Muscle of leg (tissue), 11 donors: Measurements from ENCODE around the gene TSC2. TPM values are rescaled to one million over a fixed set of nuclear protein-coding genes. Genes with fewer than 3 reads are reported as not detected.
"Not testable (repeated sequence)": the region's sequence is repeated elsewhere in the genome, so short reads cannot be mapped to it uniquely, and the experiment has no call there.

ENCODE experiments used
- DNase-seq: peaks from one replicate; pipeline ENCODE4 v3.0.0; 2013
- H3K27ac ChIP-seq: one replicate; pipeline ENCODE4 v1.5.1; 2013; ENCODE audit warnings: mild to moderate bottlenecking, low read length, control low read depth
- H3K27me3 ChIP-seq: one replicate; pipeline ENCODE4 v1.6.1; 2013; ENCODE audit warnings: low read length; ENCODE audit not compliant: control insufficient read depth, insufficient read depth
- H3K36me3 ChIP-seq: one replicate; pipeline ENCODE4 v1.6.1; 2013; ENCODE audit warnings: low read length; ENCODE audit not compliant: control insufficient read depth, insufficient read depth
- H3K4me1 ChIP-seq: one replicate; pipeline ENCODE4 v1.6.1; 2013; ENCODE audit warnings: low read length; ENCODE audit not compliant: control insufficient read depth, insufficient read depth
- H3K4me3 ChIP-seq: one replicate; pipeline ENCODE4 v1.5.1; 2013; ENCODE audit warnings: low read length, control low read depth
- H3K9me3 ChIP-seq: replicated peaks from 2 replicates; pipeline ENCODE4 v1.6.1; 2013; ENCODE audit warnings: low read depth, low read length; ENCODE audit not compliant: control insufficient read depth
- WGBS: methylation state at CpG from one replicate; pipeline ENCODE4 v1.1.5; 2013; ENCODE audit warnings: missing lambda C conversion rate; ENCODE audit not compliant: insufficient coverage; 5-methylcytosine and 5-hydroxymethylcytosine counted together
- polyA plus RNA-seq, 8 donors: library from polyadenylated mRNA; unstranded; fragments of 120-200 nt; gene quantifications; one replicate each; pipeline versions ENCODE4 v1.2.1 to v1.2.3, GENCODE V29; 2013; ENCODE audit warnings: inconsistent platforms in 1 of 8, low replicate concordance in 1 of 8; ENCODE audit not compliant: insufficient read length in 8 of 8, insufficient read depth in 1 of 8
- total RNA-seq: library from RNA; stranded (reverse); fragments of 120-200 nt; gene quantifications from one replicate; pipeline ENCODE4 v1.2.4, GENCODE V29; 2013

Gene TSC2
- total and polyA plus RNA-seq, 9 donors: 31.8 to 109 (median 79.4) TPM

- 94% methylated on average over 5 of the region's 20 CpGs for WGBS
These were observed 56.7 kb downstream of the TSC2 start for GRCh38 chr16:2104464-2104863.

GRCh38 chr16:2105291-2105690 is 57.5 kb downstream of the TSC2 start:
- not testable (repeated sequence) for H3K9me3 ChIP-seq, H3K4me3 ChIP-seq, DNase-seq, H3K27me3 ChIP-seq, H3K4me1 ChIP-seq, H3K27ac ChIP-seq
- H3K36me3 ChIP-seq: peaks cover 32% of the 10 kb centered on the region
- 82% methylated on average over 19 of the region's 21 CpGs for WGBS

More at GRCh38 chr16:2104464-2104863, 56.7 kb downstream of the TSC2 start:
- not testable (repeated sequence) for H3K4me3 ChIP-seq, H3K27me3 ChIP-seq, H3K27ac ChIP-seq, DNase-seq, H3K4me1 ChIP-seq, H3K9me3 ChIP-seq
- peaks cover 35% of the 10 kb centered on the region for H3K36me3 ChIP-seq

- not testable (repeated sequence) for H3K27ac ChIP-seq, H3K4me1 ChIP-seq, H3K4me3 ChIP-seq, H3K9me3 ChIP-seq, DNase-seq, H3K27me3 ChIP-seq
- WGBS: 70% methylated on average over 9 of the region's 22 CpGs
- peaks cover 31% of the 10 kb centered on the region for H3K36me3 ChIP-seq
These were observed 58.0 kb downstream of the TSC2 start for GRCh38 chr16:2105769-2106168.

GRCh38 chr16:2106211-2106610 is 58.4 kb downstream of the TSC2 start:
- DNase-seq, H3K4me1 ChIP-seq, H3K9me3 ChIP-seq, H3K27ac ChIP-seq, H3K27me3 ChIP-seq, H3K4me3 ChIP-seq: not testable (repeated sequence)
- peaks cover 34% of the 10 kb centered on the region for H3K36me3 ChIP-seq
- 89% methylated on average over 21 of the region's 38 CpGs for WGBS

- not testable (repeated sequence) for H3K27ac ChIP-seq, H3K9me3 ChIP-seq, DNase-seq, H3K4me3 ChIP-seq, H3K4me1 ChIP-seq, H3K27me3 ChIP-seq
- 67% methylated on average over 3 of the region's 17 CpGs for WGBS
- peaks cover 33% of the 10 kb centered on the region for H3K36me3 ChIP-seq
These were observed 59.5 kb downstream of the TSC2 start for GRCh38 chr16:2107121-2107790.

- not testable (repeated sequence) for H3K9me3 ChIP-seq, H3K4me1 ChIP-seq, H3K27ac ChIP-seq, DNase-seq, H3K4me3 ChIP-seq, H3K27me3 ChIP-seq
- peaks cover 32% of the 10 kb centered on the region for H3K36me3 ChIP-seq
- 89% methylated on average over 14 of the region's 23 CpGs for WGBS
These were observed 60.0 kb downstream of the TSC2 start for GRCh38 chr16:2107791-2108125.

GRCh38 chr16:2108446-2109270 is 60.9 kb downstream of the TSC2 start:
- H3K27ac ChIP-seq, H3K9me3 ChIP-seq, H3K4me1 ChIP-seq, H3K27me3 ChIP-seq, DNase-seq, H3K4me3 ChIP-seq: not testable (repeated sequence)
- WGBS: 93% methylated on average over 64 of the region's 73 CpGs
- H3K36me3 ChIP-seq: peaks cover 32% of the 10 kb centered on the region

- H3K36me3 ChIP-seq: peaks cover 37% of the 10 kb centered on the region
- WGBS: 94% methylated on average over 23 of the region's 25 CpGs
- not testable (repeated sequence) for H3K27ac ChIP-seq, H3K4me1 ChIP-seq, DNase-seq, H3K4me3 ChIP-seq, H3K9me3 ChIP-seq, H3K27me3 ChIP-seq
These were observed 61.4 kb downstream of the TSC2 start for GRCh38 chr16:2109271-2109580.

GRCh38 chr16:2109872-2110271 is 62.1 kb downstream of the TSC2 start:
- H3K36me3 ChIP-seq: peaks cover 41% of the 10 kb centered on the region
- not testable (repeated sequence) for H3K27ac ChIP-seq, DNase-seq, H3K27me3 ChIP-seq, H3K9me3 ChIP-seq, H3K4me1 ChIP-seq, H3K4me3 ChIP-seq
- WGBS: 98% methylated on average over 8 of the region's 23 CpGs

- not testable (repeated sequence) for H3K27ac ChIP-seq, H3K4me3 ChIP-seq, H3K4me1 ChIP-seq, DNase-seq, H3K9me3 ChIP-seq, H3K27me3 ChIP-seq
- WGBS: 94% methylated on average over 35 of the region's 43 CpGs
- peaks cover 42% of the 10 kb centered on the region for H3K36me3 ChIP-seq
These were observed 62.7 kb downstream of the TSC2 start for GRCh38 chr16:2110332-2111008.
